Astrocyte (in vitro differentiated cells and primary cell): Measurements from ENCODE around the gene SLC1A6. TPM values are rescaled to one million over a fixed set of nuclear protein-coding genes. Genes with fewer than 3 reads are reported as not detected.

Experiments
- DNase-seq: peaks from one replicate; pipeline ENCODE4 v3.0.0-alpha.2; 2010; ENCODE audit warnings: low read depth
- FAIRE-seq: peaks from 2 replicates; lab custom pipeline; 2011; peaks lifted over from hg19 to GRCh38; lab: Jason Lieb, UNC
- H2AFZ ChIP-seq: 2 replicates; pipeline ENCODE4 v1.6.0; 2012; ENCODE audit warnings: low read depth, low read length, inconsistent platforms
- H3K27ac ChIP-seq: 2 replicates; pipeline ENCODE4 v1.5.1; 2011; ENCODE audit warnings: low read depth, low read length, inconsistent platforms
- H3K27me3 ChIP-seq: 2 replicates; pipeline ENCODE4 v1.6.0; 2011; ENCODE audit warnings: low read length, inconsistent platforms; ENCODE audit not compliant: insufficient read depth
- H3K36me3 ChIP-seq: 2 replicates; pipeline ENCODE4 v1.5.1; 2011; ENCODE audit warnings: low read length, inconsistent platforms; ENCODE audit not compliant: insufficient read depth
- H3K4me1 ChIP-seq: 2 replicates; pipeline ENCODE4 v1.5.1; 2011; ENCODE audit warnings: low read length, inconsistent platforms; ENCODE audit not compliant: insufficient read depth
- H3K4me2 ChIP-seq: 2 replicates; pipeline ENCODE4 v1.6.0; 2012; ENCODE audit warnings: low read length, inconsistent platforms
- H3K4me3 ChIP-seq: 2 replicates; pipeline ENCODE4 v1.5.1; 2011; ENCODE audit warnings: low read depth, mild to moderate bottlenecking, low read length, inconsistent platforms; ENCODE audit not compliant: insufficient read depth
- H3K79me2 ChIP-seq: 2 replicates; pipeline ENCODE4 v1.6.0; 2012; ENCODE audit warnings: mild to moderate bottlenecking, low read length, inconsistent platforms; ENCODE audit not compliant: insufficient read depth
- H3K9ac ChIP-seq: 2 replicates; pipeline ENCODE4 v1.6.0; 2012; ENCODE audit warnings: mild to moderate bottlenecking, low read length, inconsistent platforms
- H3K9me3 ChIP-seq: 2 replicates; pipeline ENCODE4 v1.5.1; 2012; ENCODE audit warnings: low read depth, mild to moderate bottlenecking, low read length, inconsistent platforms; ENCODE audit not compliant: insufficient read depth
- H4K20me1 ChIP-seq: 2 replicates; pipeline ENCODE4 v1.6.0; 2012; ENCODE audit warnings: low read length, inconsistent platforms; ENCODE audit not compliant: insufficient read depth
- H3K27ac Mint-ChIP-seq: one replicate; pipeline ENCODE4 v1.8.0; 2021; ENCODE audit warnings: mild to moderate bottlenecking, mixed read lengths; ENCODE audit not compliant: unreplicated experiment
- H3K27me3 Mint-ChIP-seq: one replicate; pipeline ENCODE4 v1.8.0; 2021; ENCODE audit warnings: low read depth, mixed read lengths; ENCODE audit not compliant: unreplicated experiment
- H3K36me3 Mint-ChIP-seq: one replicate; pipeline ENCODE4 v1.8.0; 2021; ENCODE audit warnings: low read depth, mixed read lengths; ENCODE audit not compliant: unreplicated experiment
- H3K4me1 Mint-ChIP-seq: one replicate; pipeline ENCODE4 v1.8.0; 2021; ENCODE audit warnings: low read depth, mixed read lengths; ENCODE audit not compliant: unreplicated experiment
- H3K4me3 Mint-ChIP-seq: one replicate; pipeline ENCODE4 v1.8.0; 2021; ENCODE audit warnings: mild to moderate bottlenecking, moderate library complexity, mixed read lengths; ENCODE audit not compliant: unreplicated experiment
- H3K9me3 Mint-ChIP-seq: one replicate; pipeline ENCODE4 v1.8.0; 2021; ENCODE audit warnings: mild to moderate bottlenecking, mixed read lengths; ENCODE audit not compliant: unreplicated experiment
- CTCF ChIP-seq: IDR thresholded peaks from 2 replicates; pipeline ENCODE4 v1.5.1; 2011; ENCODE audit warnings: low read depth, mild to moderate bottlenecking, inconsistent platforms, low read length, moderate library complexity; ENCODE audit not compliant: insufficient read depth
- EZH2 ChIP-seq: IDR thresholded peaks from 2 replicates; pipeline ENCODE4 v1.6.1; 2012; ENCODE audit warnings: mild to moderate bottlenecking, low read length, inconsistent platforms; ENCODE audit not compliant: insufficient read depth
- total RNA-seq: library from RNA; stranded (reverse); gene quantifications from 2 replicates; pipeline ENCODE4 v1.2.1, GENCODE V29; 2021

The SLC1A6 gene
- total RNA-seq, 1 donor from 2014 or later, result 1.6 TPM

- no peak for TF ChIP-seq EZH2
- no peak for TF ChIP-seq CTCF
- H3K9ac ChIP-seq, result no peak overlapping the region
- H3K27ac ChIP-seq, result no peak overlapping the region
- no peak for DNase-seq
- Mint-ChIP-seq H3K27me3 (peaks cover 2% of the 10 kb centered on the region), H3K9me3 (peaks cover 11% of the 10 kb centered on the region), H3K27ac (no peak overlapping the region), H3K4me3 (no peak overlapping the region), H3K4me1 (no peaks in the 10 kb centered on the region), H3K36me3 (no peaks in the 10 kb centered on the region)
- H3K4me3 ChIP-seq, result no peak overlapping the region
- no peak for FAIRE-seq
- H3K27me3 ChIP-seq, result no peaks in the 10 kb centered on the region
- no peak overlapping the region for H2AFZ ChIP-seq
- H3K36me3 ChIP-seq, result no peaks in the 10 kb centered on the region
- peaks cover 17% of the 10 kb centered on the region for H3K9me3 ChIP-seq
- H3K79me2 ChIP-seq, result no peaks in the 10 kb centered on the region
- no peak overlapping the region for H3K4me2 ChIP-seq
- H3K4me1 ChIP-seq, result no peaks in the 10 kb centered on the region
- H4K20me1 ChIP-seq, result no peaks in the 10 kb centered on the region
These were observed 22.2 kb downstream of the SLC1A6 start for GRCh38 chr19:14957464-14957863.

- FAIRE-seq (no peak), DNase-seq (no peak)
- Mint-ChIP-seq H3K27me3 (peaks cover 2% of the 10 kb centered on the region), H3K27ac (no peak overlapping the region), H3K36me3 (no peaks in the 10 kb centered on the region), H3K4me3 (no peak overlapping the region), H3K4me1 (no peaks in the 10 kb centered on the region), H3K9me3 (peaks cover 7% of the 10 kb centered on the region)
- H3K36me3 ChIP-seq, result no peaks in the 10 kb centered on the region
- H3K79me2 ChIP-seq, result no peaks in the 10 kb centered on the region
- no peak overlapping the region for H3K9ac ChIP-seq
- no peak overlapping the region for H2AFZ ChIP-seq
- H4K20me1 ChIP-seq, result no peaks in the 10 kb centered on the region
- no peak overlapping the region for H3K4me2 ChIP-seq
- no peak overlapping the region for H3K27ac ChIP-seq
- H3K4me1 ChIP-seq, result no peaks in the 10 kb centered on the region
- H3K4me3 ChIP-seq, result no peak overlapping the region
- H3K27me3 ChIP-seq, result no peaks in the 10 kb centered on the region
- H3K9me3 ChIP-seq, result peaks cover 14% of the 10 kb centered on the region
- TF ChIP-seq EZH2, result no peak
- no peak for TF ChIP-seq CTCF
These were observed 25.5 kb downstream of the SLC1A6 start for GRCh38 chr19:14954071-14954655.

- Histone ChIP-seq H3K4me2 (no peak overlapping the region), H3K4me1 (no peaks in the 10 kb centered on the region), H3K9me3 (peaks cover 14% of the 10 kb centered on the region), H3K27ac (no peak overlapping the region), H4K20me1 (no peaks in the 10 kb centered on the region), H3K27me3 (no peaks in the 10 kb centered on the region), H3K79me2 (no peaks in the 10 kb centered on the region), H3K4me3 (no peak overlapping the region), H2AFZ (no peak overlapping the region), H3K36me3 (no peaks in the 10 kb centered on the region), H3K9ac (no peak overlapping the region)
- TF ChIP-seq EZH2 (no peak), CTCF (no peak)
- H3K4me3 Mint-ChIP-seq, result no peak overlapping the region
- peaks cover 7% of the 10 kb centered on the region for H3K9me3 Mint-ChIP-seq
- no peaks in the 10 kb centered on the region for H3K4me1 Mint-ChIP-seq
- H3K36me3 Mint-ChIP-seq, result no peaks in the 10 kb centered on the region
- H3K27me3 Mint-ChIP-seq, result peaks cover 2% of the 10 kb centered on the region
- no peak for DNase-seq
- FAIRE-seq, result no peak
- no peak overlapping the region for H3K27ac Mint-ChIP-seq
These were observed 26.9 kb downstream of the SLC1A6 start for GRCh38 chr19:14952767-14953166.
